DND-41 (cell line): ENCODE data around the gene ENAH.

Source experiments
- CTCF ChIP-seq: IDR thresholded peaks from 2 replicates; pipeline ENCODE4 v1.5.1; 2012; ENCODE audit warnings: borderline replicate concordance, low read length, moderate library complexity, mild to moderate bottlenecking; ENCODE audit not compliant: poor library complexity, severe bottlenecking; ENCODE audit errors: extremely low read depth
- EZH2 ChIP-seq: IDR thresholded peaks from 3 replicates; pipeline ENCODE4 v1.6.1; 2012; ENCODE audit warnings: borderline replicate concordance, low read depth, mild to moderate bottlenecking, moderate library complexity, low read length, inconsistent platforms; ENCODE audit not compliant: severe bottlenecking

DNA sequence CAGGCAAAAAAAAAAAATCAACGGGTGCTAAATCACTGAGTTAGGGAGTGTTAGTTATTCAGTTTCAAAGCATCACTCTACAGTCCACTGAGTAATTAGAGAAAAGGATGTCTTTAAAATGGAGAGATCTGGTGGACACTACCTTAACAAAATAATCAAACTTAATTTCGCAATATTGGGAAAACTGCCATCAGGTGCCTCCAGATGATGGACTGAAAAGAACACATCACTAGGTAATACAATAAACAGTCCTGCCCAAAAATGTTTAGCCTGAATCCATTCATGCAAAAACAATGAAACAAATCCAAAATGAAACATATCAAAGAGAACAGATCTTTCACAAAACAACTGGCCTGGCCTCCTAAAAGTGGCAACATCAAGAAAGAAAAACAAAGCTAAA, 54.1 kb downstream of the ENAH start:
- TF ChIP-seq CTCF = no peak
- no peak for TF ChIP-seq EZH2
